Cardiac muscle cell (in vitro differentiated cells and primary cell): ENCODE results near the gene CHST11. TPM values are rescaled to one million over a fixed set of nuclear protein-coding genes. Genes with fewer than 3 reads are reported as not detected.

ENCODE experiments used
- DNase-seq, 2 donors: peaks; one replicate each; pipeline versions ENCODE4 v3.0.0 to v3.0.0-alpha.2; 2010 to 2017; ENCODE audit warnings: low read depth in 1 of 2, low spot score in 1 of 2
- H3K27ac ChIP-seq: fragments of 200-600 bp; sonication (generic); 2 replicates; pipeline ENCODE4 v1.5.1; 2016
- H3K27me3 ChIP-seq: fragments of 200-600 bp; sonication (generic); 2 replicates; pipeline ENCODE4 v1.6.0; 2016; ENCODE audit warnings: control low read depth
- H3K36me3 ChIP-seq: fragments of 200-600 bp; sonication (generic); 2 replicates; pipeline ENCODE4 v1.5.1; 2016; ENCODE audit warnings: control low read depth
- H3K4me1 ChIP-seq: fragments of 200-600 bp; sonication (generic); 2 replicates; pipeline ENCODE4 v1.8.1; 2017; ENCODE audit warnings: low read depth, mild to moderate bottlenecking, mixed run types
- H3K4me3 ChIP-seq: fragments of 200-600 bp; sonication (generic); 2 replicates; pipeline ENCODE4 v1.5.1; 2016; ENCODE audit warnings: mild to moderate bottlenecking
- H3K9me3 ChIP-seq: fragments of 200-600 bp; sonication (generic); 2 replicates; pipeline ENCODE4 v1.5.1; 2017; ENCODE audit warnings: low read depth, mild to moderate bottlenecking, control low read depth
- CTCF ChIP-seq: IDR thresholded peaks from 2 replicates; pipeline ENCODE4 v1.5.1; 2012; ENCODE audit warnings: low read depth, mild to moderate bottlenecking, low read length
- polyA plus RNA-seq: library from polyadenylated mRNA; unstranded; fragments of >200 nt; fragmentation: Nextera tagmentation; extraction: Ambion mirVana; gene quantifications from 2 replicates; pipeline ENCODE4 v1.2.1, GENCODE V29; 2016
- total RNA-seq: library from RNA; depleted of rRNA; stranded (reverse); fragments of >200 nt; gene quantifications from 2 replicates; pipeline ENCODE4 v1.2.3, GENCODE V29; 2016

Gene CHST11
- total and polyA plus RNA-seq, 2 experiments from 2014 or later: 24.2 to 39.8 TPM

- Histone ChIP-seq H3K4me3 (no peak overlapping the region), H3K4me1 (peaks cover 17% of the 10 kb centered on the region), H3K36me3 (no peaks in the 10 kb centered on the region), H3K9me3 (no peaks in the 10 kb centered on the region), H3K27ac (no peak overlapping the region), H3K27me3 (no peaks in the 10 kb centered on the region)
- TF ChIP-seq CTCF: no peak
- DNase-seq: no peak
Measured at GRCh38 chr12:104502638-104503037, 45.9 kb downstream of the CHST11 start.

GRCh38 chr12:104503191-104503590 lies 46.4 kb downstream of the CHST11 start:
- no peak for DNase-seq
- TF ChIP-seq CTCF: no peak
- H3K4me1 ChIP-seq: peaks cover 15% of the 10 kb centered on the region
- H3K9me3 ChIP-seq: no peaks in the 10 kb centered on the region
- no peaks in the 10 kb centered on the region for H3K36me3 ChIP-seq
- H3K27me3 ChIP-seq: no peaks in the 10 kb centered on the region
- no peak overlapping the region for H3K27ac ChIP-seq
- H3K4me3 ChIP-seq: no peak overlapping the region

- no peak for DNase-seq
- TF ChIP-seq CTCF: no peak
- Histone ChIP-seq H3K9me3 (no peaks in the 10 kb centered on the region), H3K4me3 (no peak overlapping the region), H3K27me3 (no peaks in the 10 kb centered on the region), H3K36me3 (no peaks in the 10 kb centered on the region), H3K4me1 (peaks cover 13% of the 10 kb centered on the region), H3K27ac (no peak overlapping the region)
Measured at GRCh38 chr12:104504146-104504545, 47.4 kb downstream of the CHST11 start.

- Histone ChIP-seq H3K27me3 (no peaks in the 10 kb centered on the region), H3K4me3 (no peak overlapping the region), H3K9me3 (no peaks in the 10 kb centered on the region), H3K27ac (peak overlapping the region; percentile 53), H3K4me1 (peaks cover 19% of the 10 kb centered on the region), H3K36me3 (no peaks in the 10 kb centered on the region)
- peak in 1 of 2 donors; percentile 43 for DNase-seq
- TF ChIP-seq CTCF: no peak
Measured at GRCh38 chr12:104505095-104505818, 48.5 kb downstream of the CHST11 start.

GRCh38 chr12:104506676-104507401 lies 50.1 kb downstream of the CHST11 start:
- H3K36me3 ChIP-seq: no peaks in the 10 kb centered on the region
- TF ChIP-seq CTCF: no peak
- H3K27ac ChIP-seq: no peak overlapping the region
- no peaks in the 10 kb centered on the region for H3K9me3 ChIP-seq
- H3K4me3 ChIP-seq: no peak overlapping the region
- H3K4me1 ChIP-seq: peaks cover 27% of the 10 kb centered on the region
- DNase-seq: no peak
- no peaks in the 10 kb centered on the region for H3K27me3 ChIP-seq
